GM12878 (cell line): ENCODE data around the gene ZFC3H1. TPM values are rescaled to one million over a fixed set of nuclear protein-coding genes. Genes with fewer than 3 reads are reported as not detected.
A peak's percentile ranks its signal among the peaks of the same experiment; 100 is the strongest.

Source experiments
- ASH2L ChIP-seq: fragments of 300-600, 200-600 bp; sonication (generic); IDR thresholded peaks from 2 replicates; pipeline ENCODE4 v1.6.1; 2017; ENCODE audit warnings: low read depth, mild to moderate bottlenecking, borderline replicate concordance
- BHLHE40 ChIP-seq, 2 experiments: fragments of 450-650 bp in 1 of 2; IDR thresholded peaks; 2 replicates each; pipeline ENCODE4 v1.6.1; 2011 to 2017; ENCODE audit warnings: low read depth in 2 of 2, borderline replicate concordance in 1 of 2, improper control_type of control experiment in 1 of 2, low read length in 1 of 2, mild to moderate bottlenecking in 1 of 2
- BMI1 ChIP-seq: fragments of 450-650 bp; IDR thresholded peaks from 2 replicates; pipeline ENCODE4 v1.6.1; 2016; ENCODE audit warnings: mild to moderate bottlenecking, moderate library complexity, borderline replicate concordance
- CBFB ChIP-seq: IDR thresholded peaks from 2 replicates; pipeline ENCODE4 v1.6.1; 2016; ENCODE audit warnings: antibody characterized with exemption, low read depth
- CREB1 ChIP-seq: IDR thresholded peaks from 2 replicates; pipeline ENCODE4 v1.6.1; 2012; ENCODE audit warnings: low read depth, mild to moderate bottlenecking, inconsistent platforms
- GABPA ChIP-seq: IDR thresholded peaks from 2 replicates; pipeline ENCODE4 v1.6.1; 2014; ENCODE audit warnings: antibody characterized with exemption, low read depth, mild to moderate bottlenecking, inconsistent platforms
- HDAC6 ChIP-seq: fragments of 200-600 bp; sonication (generic); IDR thresholded peaks from one replicate; pipeline ENCODE4 v1.8.0; 2017; ENCODE audit warnings: antibody characterized with exemption; ENCODE audit not compliant: unreplicated experiment
- IRF4 ChIP-seq: IDR thresholded peaks from 2 replicates; pipeline ENCODE4 v1.6.1; 2011; ENCODE audit warnings: low read depth, low read length
- JUNB ChIP-seq: IDR thresholded peaks from 2 replicates; pipeline ENCODE4 v1.6.1; 2016; ENCODE audit warnings: antibody characterized with exemption, mild to moderate bottlenecking
- MTA2 ChIP-seq: fragments of 450-650 bp; IDR thresholded peaks from 2 replicates; pipeline ENCODE4 v1.6.1; 2016; ENCODE audit warnings: low read depth, mild to moderate bottlenecking, moderate library complexity
- MXI1 ChIP-seq: fragments of 150-350 bp; IDR thresholded peaks from 2 replicates; pipeline ENCODE4 v1.6.1; 2011; ENCODE audit warnings: low read depth, mild to moderate bottlenecking, inconsistent platforms, low read length, improper control_type of control experiment
- NR2C1 ChIP-seq: fragments of 450-650 bp; IDR thresholded peaks from 2 replicates; pipeline ENCODE4 v1.6.1; 2017; ENCODE audit warnings: antibody characterized with exemption, mild to moderate bottlenecking, moderate library complexity
- NRF1 ChIP-seq: conservative IDR thresholded peaks from 2 replicates; pipeline ENCODE4 v1.6.1; 2011; ENCODE audit warnings: mild to moderate bottlenecking, low read depth, low read length, improper control_type of control experiment
- RFX5 ChIP-seq: IDR thresholded peaks from 2 replicates; pipeline ENCODE4 v1.6.1; 2011; ENCODE audit warnings: low read depth, low read length, improper control_type of control experiment
- SIX5 ChIP-seq: IDR thresholded peaks from 2 replicates; pipeline ENCODE4 v1.6.1; 2011; ENCODE audit warnings: mild to moderate bottlenecking, low read depth, low read length, moderate library complexity; ENCODE audit not compliant: severe bottlenecking
- SMAD5 ChIP-seq: IDR thresholded peaks from 2 replicates; pipeline ENCODE4 v1.6.1; 2016; ENCODE audit warnings: antibody characterized with exemption, low read depth
- SREBF2 ChIP-seq: IDR thresholded peaks from 2 replicates; pipeline ENCODE4 v1.6.1; 2012; ENCODE audit warnings: mild to moderate bottlenecking, low read length
- STAT3 ChIP-seq: IDR thresholded peaks from 2 replicates; pipeline ENCODE4 v1.6.1; 2011; ENCODE audit warnings: low read depth, low read length, improper control_type of control experiment
- TAF1 ChIP-seq: IDR thresholded peaks from 2 replicates; pipeline ENCODE4 v1.6.1; 2011; ENCODE audit warnings: mild to moderate bottlenecking, low read depth, low read length, borderline replicate concordance
- TCF12 ChIP-seq: IDR thresholded peaks from 2 replicates; pipeline ENCODE4 v1.6.1; 2011; ENCODE audit warnings: low read depth, mild to moderate bottlenecking, low read length
- polyA plus RNA-seq, 11 experiments: library from polyadenylated mRNA; depleted of rRNA in 4 of 11; unstranded in 6 of 11; stranded (reverse) in 5 of 11; fragments of >200 nt; fragmentation: Nextera tagmentation in 4 of 11; fragmentation: Illumina TruSeq in 1 of 11; extraction: Ambion mirVana in 4 of 11; extraction: Trizol in 1 of 11; gene quantifications; 1 replicate in 1 of 11; 2 replicates in 10 of 11; pipeline versions ENCODE4 v1.2.1 to v1.2.3, GENCODE V29; 2011 to 2016; ENCODE audit warnings: inconsistent platforms in 2 of 11, missing spikeins in 2 of 11, low read depth in 1 of 11
- total RNA-seq, 4 experiments: library from RNA; depleted of rRNA in 3 of 4; stranded (reverse); fragments of >200 nt in 3 of 4; fragmentation: Illumina TruSeq in 1 of 4; extraction: Trizol in 1 of 4; gene quantifications; 2 replicates each; pipeline versions ENCODE4 v1.2.1 to v1.2.3, GENCODE V29; 2013 to 2021
- TF ChIP-seq, protein P1 (sequence below): fragments of 150-350 bp; IDR thresholded peaks from 2 replicates; pipeline ENCODE4 v1.6.1; 2016; ENCODE audit warnings: low read depth, low read length
- TF ChIP-seq, protein P2 (sequence below): fragments of 450-650 bp; conservative IDR thresholded peaks from 2 replicates; pipeline ENCODE4 v1.6.1; 2017; ENCODE audit warnings: mild to moderate bottlenecking, moderate library complexity
- TF ChIP-seq, protein P3 (sequence below): IDR thresholded peaks from 2 replicates; pipeline ENCODE4 v1.6.1; 2011; ENCODE audit warnings: borderline replicate concordance, low read depth, mild to moderate bottlenecking, moderate library complexity, mixed read lengths, low read length; ENCODE audit not compliant: insufficient read depth; ENCODE audit errors: extremely low read length
- TF ChIP-seq, protein P4 (sequence below): fragments of 450-650 bp; IDR thresholded peaks from 2 replicates; pipeline ENCODE4 v1.6.1; 2016; ENCODE audit warnings: mild to moderate bottlenecking

ZFC3H1 gene
- total and polyA plus RNA-seq, 10 of the 15 experiments (the other 5 are each of a cell fraction or from before 2014, with no cell fraction given) = 11.2 to 88.7 (median 25.9) TPM

DNA sequence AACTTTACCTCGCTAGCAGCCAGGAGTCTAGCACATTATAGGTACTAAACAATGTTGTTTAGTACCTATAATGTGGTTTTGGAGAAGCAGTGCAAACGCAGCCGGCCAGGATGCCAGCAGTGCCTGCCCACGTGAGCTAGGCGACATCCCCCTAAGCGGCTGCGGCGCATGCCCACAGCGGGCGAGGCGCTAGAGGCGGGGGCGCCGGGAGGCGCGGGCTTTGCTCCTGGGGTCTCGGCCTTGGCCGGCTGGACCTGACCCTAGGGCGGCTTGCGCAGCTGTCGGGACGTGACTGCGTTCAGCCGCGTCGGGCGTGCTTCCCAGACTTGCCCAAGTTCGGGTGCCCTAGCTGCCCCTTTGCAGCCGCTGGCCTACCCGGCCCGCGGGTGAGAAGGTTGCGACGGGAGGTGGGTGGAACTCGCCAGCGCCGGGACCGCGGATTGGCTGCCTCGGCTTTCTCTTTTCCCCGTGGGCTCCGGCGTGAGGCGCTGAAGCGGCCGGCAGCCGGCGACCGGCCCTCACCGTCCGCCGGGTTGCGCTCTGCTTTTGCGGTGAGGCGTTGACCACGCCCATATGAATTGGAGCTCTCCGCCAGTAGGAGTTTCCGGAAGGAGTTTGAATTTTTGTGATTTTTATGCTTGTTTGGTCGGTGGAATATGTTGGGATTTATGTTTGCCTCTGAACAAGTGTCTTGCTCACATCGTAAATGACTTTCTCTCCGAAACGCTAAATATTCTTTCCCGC is 22.4 kb upstream of the ZFC3H1 start, which contains the start of gene TMEM19 (continued):
- TF ChIP-seq, protein P1, sequence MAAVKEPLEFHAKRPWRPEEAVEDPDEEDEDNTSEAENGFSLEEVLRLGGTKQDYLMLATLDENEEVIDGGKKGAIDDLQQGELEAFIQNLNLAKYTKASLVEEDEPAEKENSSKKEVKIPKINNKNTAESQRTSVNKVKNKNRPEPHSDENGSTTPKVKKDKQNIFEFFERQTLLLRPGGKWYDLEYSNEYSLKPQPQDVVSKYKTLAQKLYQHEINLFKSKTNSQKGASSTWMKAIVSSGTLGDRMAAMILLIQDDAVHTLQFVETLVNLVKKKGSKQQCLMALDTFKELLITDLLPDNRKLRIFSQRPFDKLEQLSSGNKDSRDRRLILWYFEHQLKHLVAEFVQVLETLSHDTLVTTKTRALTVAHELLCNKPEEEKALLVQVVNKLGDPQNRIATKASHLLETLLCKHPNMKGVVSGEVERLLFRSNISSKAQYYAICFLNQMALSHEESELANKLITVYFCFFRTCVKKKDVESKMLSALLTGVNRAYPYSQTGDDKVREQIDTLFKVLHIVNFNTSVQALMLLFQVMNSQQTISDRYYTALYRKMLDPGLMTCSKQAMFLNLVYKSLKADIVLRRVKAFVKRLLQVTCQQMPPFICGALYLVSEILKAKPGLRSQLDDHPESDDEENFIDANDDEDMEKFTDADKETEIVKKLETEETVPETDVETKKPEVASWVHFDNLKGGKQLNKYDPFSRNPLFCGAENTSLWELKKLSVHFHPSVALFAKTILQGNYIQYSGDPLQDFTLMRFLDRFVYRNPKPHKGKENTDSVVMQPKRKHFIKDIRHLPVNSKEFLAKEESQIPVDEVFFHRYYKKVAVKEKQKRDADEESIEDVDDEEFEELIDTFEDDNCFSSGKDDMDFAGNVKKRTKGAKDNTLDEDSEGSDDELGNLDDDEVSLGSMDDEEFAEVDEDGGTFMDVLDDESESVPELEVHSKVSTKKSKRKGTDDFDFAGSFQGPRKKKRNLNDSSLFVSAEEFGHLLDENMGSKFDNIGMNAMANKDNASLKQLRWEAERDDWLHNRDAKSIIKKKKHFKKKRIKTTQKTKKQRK = no peak
- TF ChIP-seq BMI1 (no peak), IRF4 (0 out of 2 replicates have a peak, but pooled peaks have one; percentile 7), CREB1 (peak; percentile 65; the same call in 1 of the 2 replicates), STAT3 (no peak), BHLHE40 (IDR thresholded peaks at IDR 0.05; ENCODE audit: borderline replicate concordance in 1 of 2, low read depth in 2 of 2, low read length in 1 of 2) (peak; percentile 54 to 82; a peak in 3 of 4 replicates), SIX5 (no peak), ASH2L (no peak), HDAC6 (no peak), NRF1 (peak; percentile 62), CBFB (peak; percentile 74), TAF1 (peak; percentile 24; the same call in 1 of the 2 replicates), MTA2 (no peak), NR2C1 (no peak), GABPA (no peak), JUNB (no peak), MXI1 (no peak; the same call in 1 of the 2 replicates), SMAD5 (peak; percentile 67; the same call in 1 of the 2 replicates), SREBF2 (no peak), TCF12 (no peak), RFX5 (no peak)
- TF ChIP-seq, protein P2, sequence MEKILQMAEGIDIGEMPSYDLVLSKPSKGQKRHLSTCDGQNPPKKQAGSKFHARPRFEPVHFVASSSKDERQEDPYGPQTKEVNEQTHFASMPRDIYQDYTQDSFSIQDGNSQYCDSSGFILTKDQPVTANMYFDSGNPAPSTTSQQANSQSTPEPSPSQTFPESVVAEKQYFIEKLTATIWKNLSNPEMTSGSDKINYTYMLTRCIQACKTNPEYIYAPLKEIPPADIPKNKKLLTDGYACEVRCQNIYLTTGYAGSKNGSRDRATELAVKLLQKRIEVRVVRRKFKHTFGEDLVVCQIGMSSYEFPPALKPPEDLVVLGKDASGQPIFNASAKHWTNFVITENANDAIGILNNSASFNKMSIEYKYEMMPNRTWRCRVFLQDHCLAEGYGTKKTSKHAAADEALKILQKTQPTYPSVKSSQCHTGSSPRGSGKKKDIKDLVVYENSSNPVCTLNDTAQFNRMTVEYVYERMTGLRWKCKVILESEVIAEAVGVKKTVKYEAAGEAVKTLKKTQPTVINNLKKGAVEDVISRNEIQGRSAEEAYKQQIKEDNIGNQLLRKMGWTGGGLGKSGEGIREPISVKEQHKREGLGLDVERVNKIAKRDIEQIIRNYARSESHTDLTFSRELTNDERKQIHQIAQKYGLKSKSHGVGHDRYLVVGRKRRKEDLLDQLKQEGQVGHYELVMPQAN = peak; percentile 78
- TF ChIP-seq, protein P3, sequence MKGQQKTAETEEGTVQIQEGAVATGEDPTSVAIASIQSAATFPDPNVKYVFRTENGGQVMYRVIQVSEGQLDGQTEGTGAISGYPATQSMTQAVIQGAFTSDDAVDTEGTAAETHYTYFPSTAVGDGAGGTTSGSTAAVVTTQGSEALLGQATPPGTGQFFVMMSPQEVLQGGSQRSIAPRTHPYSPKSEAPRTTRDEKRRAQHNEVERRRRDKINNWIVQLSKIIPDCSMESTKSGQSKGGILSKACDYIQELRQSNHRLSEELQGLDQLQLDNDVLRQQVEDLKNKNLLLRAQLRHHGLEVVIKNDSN = peak; percentile 86
- TF ChIP-seq, protein P4, sequence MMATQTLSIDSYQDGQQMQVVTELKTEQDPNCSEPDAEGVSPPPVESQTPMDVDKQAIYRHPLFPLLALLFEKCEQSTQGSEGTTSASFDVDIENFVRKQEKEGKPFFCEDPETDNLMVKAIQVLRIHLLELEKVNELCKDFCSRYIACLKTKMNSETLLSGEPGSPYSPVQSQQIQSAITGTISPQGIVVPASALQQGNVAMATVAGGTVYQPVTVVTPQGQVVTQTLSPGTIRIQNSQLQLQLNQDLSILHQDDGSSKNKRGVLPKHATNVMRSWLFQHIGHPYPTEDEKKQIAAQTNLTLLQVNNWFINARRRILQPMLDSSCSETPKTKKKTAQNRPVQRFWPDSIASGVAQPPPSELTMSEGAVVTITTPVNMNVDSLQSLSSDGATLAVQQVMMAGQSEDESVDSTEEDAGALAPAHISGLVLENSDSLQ = peak; percentile 89
